GM18858 (cell line): ENCODE data around the gene IKZF1.

ENCODE experiments used
- ATAC-seq: cut with Tn5 transposase; IDR thresholded peaks from one replicate; pipeline ENCODE4 v1.9.1; 2021; ENCODE audit not compliant: unreplicated experiment

Gene IKZF1

GRCh38 chr7:50352751-50353150 is 48.2 kb downstream of the IKZF1 start:
- no peak for ATAC-seq

- ATAC-seq, result no peak
Measured at GRCh38 chr7:50353201-50353600, 48.7 kb downstream of the IKZF1 start.

GRCh38 chr7:50353894-50354595 is 49.5 kb downstream of the IKZF1 start:
- no peak for ATAC-seq

GRCh38 chr7:50355817-50356178 is 51.3 kb downstream of the IKZF1 start:
- ATAC-seq, result no peak

DNA sequence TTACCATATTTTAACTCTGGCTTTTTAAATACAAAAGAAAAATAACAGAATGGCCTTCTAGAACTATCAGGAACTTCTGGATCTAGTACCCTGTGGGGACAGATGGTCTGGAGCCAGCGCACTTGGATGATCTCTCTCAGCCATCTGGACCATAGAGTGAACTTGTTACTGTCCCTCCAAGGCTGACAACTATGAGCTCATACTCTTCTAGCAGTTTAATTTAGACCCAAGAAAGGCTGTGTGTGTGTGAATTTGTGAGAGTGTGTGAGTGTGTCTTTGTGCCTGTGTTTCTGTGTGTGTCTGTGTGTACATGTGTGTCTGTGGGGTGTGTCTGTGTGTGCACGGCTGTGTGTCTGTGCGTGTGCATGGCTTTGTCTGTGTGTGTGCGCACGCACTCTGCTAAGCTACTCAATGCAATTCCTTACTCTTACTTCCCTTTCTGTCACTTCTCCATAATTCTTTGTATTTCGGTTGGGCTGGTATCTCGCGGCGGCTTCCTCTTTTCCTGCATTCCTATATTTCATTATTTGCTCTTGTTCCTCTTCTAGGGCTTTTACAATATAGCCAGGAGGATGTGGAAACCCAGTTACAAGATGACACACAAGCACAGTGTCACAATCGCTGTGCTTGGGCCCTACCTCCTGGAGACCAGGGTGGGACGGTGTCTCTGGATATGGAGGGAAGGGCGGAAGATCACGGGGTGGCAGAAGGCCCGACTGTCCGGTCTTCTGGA is 51.9 kb downstream of the IKZF1 start:
- no peak for ATAC-seq

GRCh38 chr7:50356945-50357268 is 52.4 kb downstream of the IKZF1 start:
- ATAC-seq, result no peak

- no peak for ATAC-seq
Measured at GRCh38 chr7:50357426-50357825, 52.9 kb downstream of the IKZF1 start.

- ATAC-seq, result no peak
Measured at GRCh38 chr7:50358041-50358705, 53.7 kb downstream of the IKZF1 start.

DNA sequence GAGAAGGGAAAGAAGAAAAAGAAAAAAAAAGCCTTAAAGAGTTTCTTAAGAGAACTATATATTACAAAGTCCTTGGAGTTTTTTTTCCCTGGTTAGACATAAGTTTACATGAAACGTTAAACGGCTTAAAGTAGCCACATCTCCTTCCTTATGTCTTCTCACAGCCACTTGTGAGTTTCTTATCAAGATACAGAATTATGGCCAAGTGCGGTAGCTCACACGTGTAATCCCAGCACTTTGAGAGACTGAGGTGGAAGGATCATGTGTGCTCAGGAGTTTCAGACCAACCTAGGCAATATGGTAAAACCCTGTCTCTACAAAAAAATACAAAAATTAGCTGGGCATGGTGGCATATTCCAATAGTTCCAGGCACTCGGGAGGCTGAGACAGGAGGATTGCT is 54.3 kb downstream of the IKZF1 start:
- no peak for ATAC-seq

- no peak for ATAC-seq
Measured at GRCh38 chr7:50359258-50359994, 54.9 kb downstream of the IKZF1 start.

DNA sequence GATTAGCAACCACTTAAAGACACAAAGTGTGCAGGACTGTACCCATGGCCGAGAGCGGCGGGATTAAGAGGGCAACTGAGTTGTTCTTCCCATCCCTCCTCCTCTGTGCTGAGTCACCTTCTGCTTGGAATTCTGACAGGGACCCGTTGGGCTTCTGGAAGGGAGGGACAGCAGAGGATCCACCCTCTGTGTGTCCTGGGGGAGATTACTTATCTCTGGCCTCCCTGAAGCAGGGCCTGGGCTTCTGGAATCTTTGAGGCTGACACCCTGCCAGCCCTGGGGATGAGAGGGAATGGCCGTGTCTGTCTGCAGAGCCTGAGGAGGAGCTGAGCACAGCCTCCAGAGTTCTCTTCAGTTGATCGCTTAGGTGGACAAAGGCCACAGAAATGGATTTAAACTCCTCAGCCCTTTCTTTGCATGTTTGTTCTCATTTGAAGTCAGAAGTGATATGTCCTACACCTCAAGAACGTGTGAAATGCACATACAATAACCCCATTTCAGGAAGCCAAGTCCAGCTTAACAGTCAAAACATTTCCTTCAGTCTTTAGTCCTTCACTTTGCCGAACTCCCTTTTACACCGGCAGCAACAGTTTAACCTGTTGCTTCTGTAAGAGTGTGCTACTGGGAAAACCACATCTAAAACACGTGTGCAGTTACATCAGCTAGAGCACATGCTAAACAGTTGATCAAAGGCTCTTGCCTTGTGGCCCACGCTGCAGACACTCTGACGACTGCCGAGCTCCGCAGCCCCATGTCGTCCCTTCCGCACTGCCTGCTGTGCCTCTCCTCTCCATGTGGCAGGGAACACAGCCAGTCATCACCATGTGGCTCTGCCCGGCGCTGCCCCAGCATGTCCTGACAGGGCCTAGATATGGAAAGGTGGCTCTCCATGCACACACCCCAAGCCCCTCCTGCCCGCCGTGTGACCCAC is 55.7 kb downstream of the IKZF1 start:
- no peak for ATAC-seq

DNA sequence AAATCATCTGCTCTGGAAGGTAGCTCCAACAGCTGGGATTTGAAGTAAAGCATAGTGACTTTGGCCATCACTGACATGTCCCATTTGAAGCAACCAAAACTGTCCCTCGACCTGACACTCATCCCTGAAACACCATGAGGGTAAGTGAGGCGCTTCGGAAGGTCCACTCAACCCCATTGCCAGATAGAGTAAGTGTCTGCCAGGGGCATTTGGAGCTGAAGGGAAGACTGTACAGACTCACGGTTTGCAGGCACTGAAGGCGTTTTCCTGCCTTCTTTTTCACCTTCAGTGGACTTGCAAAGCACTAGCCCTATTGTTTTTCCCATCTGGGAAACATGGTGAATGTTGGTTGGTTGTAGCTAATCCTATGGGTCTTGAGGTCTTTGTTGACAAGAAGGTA is 57.6 kb downstream of the IKZF1 start:
- ATAC-seq, result no peak

GRCh38 chr7:50362712-50363282 is 58.3 kb downstream of the IKZF1 start:
- ATAC-seq, result no peak

GRCh38 chr7:50363327-50364060 is 59.0 kb downstream of the IKZF1 start:
- no peak for ATAC-seq

GRCh38 chr7:50364645-50365044 is 60.1 kb downstream of the IKZF1 start:
- no peak for ATAC-seq

DNA sequence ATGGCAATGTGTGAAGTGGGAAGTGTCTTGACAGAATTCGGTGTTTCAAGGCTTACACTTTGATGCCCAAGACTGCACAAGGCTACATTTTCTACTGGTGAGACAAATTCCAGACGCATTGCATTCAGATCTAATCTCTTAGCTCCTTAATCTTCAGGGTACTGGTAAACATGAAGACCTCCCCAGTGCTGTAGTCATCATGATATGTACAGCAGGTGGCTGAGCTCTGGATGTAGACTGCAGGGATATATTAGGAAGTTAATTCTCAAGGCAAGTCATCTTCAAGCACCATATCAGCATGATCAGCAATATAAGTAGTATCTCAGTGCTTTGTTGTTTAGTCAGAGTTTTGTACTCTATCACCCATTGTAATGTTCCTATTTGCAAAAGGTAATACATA is 61.8 kb downstream of the IKZF1 start:
- no peak for ATAC-seq

DNA sequence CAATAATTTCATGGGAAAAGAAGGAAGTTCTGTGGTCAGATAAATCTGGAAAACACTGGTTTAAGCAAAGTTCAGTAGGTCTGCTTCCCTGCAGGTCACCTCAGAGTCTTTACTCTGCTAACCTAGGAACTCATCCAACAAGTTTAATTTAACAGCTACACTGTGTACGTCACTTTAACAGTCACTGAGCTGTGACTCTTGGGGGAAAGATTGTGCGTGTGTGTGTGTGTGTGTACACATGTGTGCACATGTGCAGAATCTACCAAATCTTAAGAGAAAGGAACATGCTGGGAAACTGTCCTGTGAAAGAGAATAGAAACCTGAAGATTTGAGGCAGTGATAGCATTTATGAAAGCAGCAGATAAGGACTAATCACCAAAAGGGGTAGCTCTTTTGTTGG is 62.6 kb downstream of the IKZF1 start:
- no peak for ATAC-seq

GRCh38 chr7:50367570-50367969 is 63.1 kb downstream of the IKZF1 start:
- ATAC-seq, result no peak

GRCh38 chr7:50368366-50368765 is 63.9 kb downstream of the IKZF1 start:
- no peak for ATAC-seq
